Mesenchymal stem cell (in vitro differentiated cells and primary cell): ENCODE measurements around the gene TMTC4. TPM values are rescaled to one million over a fixed set of nuclear protein-coding genes. Genes with fewer than 3 reads are reported as not detected.

Experiments
- DNase-seq: peaks from one replicate; pipeline ENCODE4 v3.0.0-alpha.2; 2013
- H2AFZ ChIP-seq: one replicate; pipeline ENCODE4 v1.6.1; 2013; ENCODE audit warnings: low read depth, mild to moderate bottlenecking, control low read depth, inconsistent platforms, low read length, moderate library complexity
- H2AK5ac ChIP-seq: 2 replicates; pipeline ENCODE4 v1.6.1; 2013; ENCODE audit warnings: low read length, moderate library complexity, mild to moderate bottlenecking, inconsistent platforms; ENCODE audit not compliant: severe bottlenecking
- H2BK120ac ChIP-seq: one replicate; pipeline ENCODE4 v1.6.1; 2013; ENCODE audit warnings: low read depth, mild to moderate bottlenecking, inconsistent platforms, low read length, moderate library complexity
- H2BK12ac ChIP-seq, 2 experiments: one replicate each; pipeline ENCODE4 v1.6.1; 2013; ENCODE audit warnings: inconsistent platforms in 2 of 2, low read length in 2 of 2, mild to moderate bottlenecking in 2 of 2, moderate library complexity in 2 of 2, control low read depth in 1 of 2
- H2BK15ac ChIP-seq: one replicate; pipeline ENCODE4 v1.6.1; 2013; ENCODE audit warnings: mild to moderate bottlenecking, low read depth, inconsistent platforms; ENCODE audit not compliant: poor library complexity, severe bottlenecking
- H2BK5ac ChIP-seq: 2 replicates; pipeline ENCODE4 v1.6.1; 2013; ENCODE audit warnings: low read depth, mild to moderate bottlenecking, low read length, control low read depth, inconsistent platforms; ENCODE audit not compliant: poor library complexity, severe bottlenecking
- H3K14ac ChIP-seq, 2 experiments: one replicate each; pipeline ENCODE4 v1.6.1; 2013; ENCODE audit warnings: inconsistent platforms in 2 of 2, low read length in 2 of 2, control low read depth in 1 of 2, mild to moderate bottlenecking in 1 of 2, moderate library complexity in 1 of 2
- H3K18ac ChIP-seq, 2 experiments: one replicate each; pipeline ENCODE4 v1.6.1; 2013; ENCODE audit warnings: inconsistent platforms in 2 of 2, low read length in 2 of 2, control low read depth in 1 of 2, low read depth in 1 of 2, mild to moderate bottlenecking in 1 of 2
- H3K23ac ChIP-seq, 2 experiments: one replicate each; pipeline ENCODE4 v1.6.1; 2013; ENCODE audit warnings: inconsistent platforms in 2 of 2, low read length in 2 of 2, mild to moderate bottlenecking in 2 of 2, moderate library complexity in 2 of 2, control low read depth in 1 of 2
- H3K27ac ChIP-seq: 2 replicates; pipeline ENCODE4 v1.5.1; 2013; ENCODE audit warnings: mild to moderate bottlenecking, moderate library complexity, low read length, control low read depth, inconsistent platforms; ENCODE audit not compliant: poor library complexity, severe bottlenecking
- H3K27me3 ChIP-seq, 2 experiments: 2 replicates each; pipeline versions ENCODE4 v1.6.1 to v1.7.0; 2013; ENCODE audit warnings: low read length in 2 of 2, mild to moderate bottlenecking in 2 of 2, moderate library complexity in 2 of 2, control low read depth in 1 of 2, inconsistent platforms in 1 of 2; ENCODE audit not compliant: control insufficient read depth in 1 of 2, insufficient read depth in 1 of 2
- H3K36me3 ChIP-seq, 2 experiments: 2 replicates each; pipeline versions ENCODE4 v1.6.1 to v1.7.0; 2013; ENCODE audit warnings: low read length in 2 of 2, control low read depth in 1 of 2, inconsistent platforms in 1 of 2, low read depth in 1 of 2, mild to moderate bottlenecking in 1 of 2; ENCODE audit not compliant: insufficient read depth in 2 of 2, control insufficient read depth in 1 of 2
- H3K4ac ChIP-seq, 2 experiments: one replicate each; pipeline ENCODE4 v1.6.1; 2013; ENCODE audit warnings: inconsistent platforms in 2 of 2, low read length in 2 of 2, mild to moderate bottlenecking in 2 of 2, moderate library complexity in 2 of 2, control low read depth in 1 of 2, low read depth in 1 of 2
- H3K4me1 ChIP-seq: 2 replicates; pipeline ENCODE4 v1.6.1; 2013; ENCODE audit warnings: low read depth, low read length, control low read depth; ENCODE audit not compliant: control insufficient read depth, insufficient read depth
- H3K4me2 ChIP-seq: 2 replicates; pipeline ENCODE4 v1.6.1; 2013; ENCODE audit warnings: low read length, mild to moderate bottlenecking, inconsistent platforms; ENCODE audit not compliant: poor library complexity, severe bottlenecking
- H3K4me3 ChIP-seq, 2 experiments: 2 replicates each; pipeline versions ENCODE4 v1.5.1 to v1.7.0; 2013; ENCODE audit warnings: low read length in 2 of 2, mild to moderate bottlenecking in 2 of 2, control low read depth in 1 of 2, low read depth in 1 of 2; ENCODE audit not compliant: insufficient read depth in 1 of 2
- H3K79me1 ChIP-seq: replicated peaks from 2 replicates; pipeline ENCODE4 v1.6.1; 2013; ENCODE audit warnings: mild to moderate bottlenecking, control low read depth, low read length, inconsistent platforms; ENCODE audit not compliant: poor library complexity, severe bottlenecking
- H3K9ac ChIP-seq: 2 replicates; pipeline ENCODE4 v1.7.0; 2013; ENCODE audit warnings: mild to moderate bottlenecking, low read length, moderate library complexity
- H3K9me3 ChIP-seq: 2 replicates; pipeline ENCODE4 v1.7.0; 2013; ENCODE audit warnings: mild to moderate bottlenecking, low read length; ENCODE audit not compliant: control insufficient read depth
- H4K8ac ChIP-seq: one replicate; pipeline ENCODE4 v1.6.1; 2013; ENCODE audit warnings: inconsistent platforms, mild to moderate bottlenecking, low read length, moderate library complexity
- H4K91ac ChIP-seq: one replicate; pipeline ENCODE4 v1.6.1; 2013; ENCODE audit warnings: mild to moderate bottlenecking, low read length, inconsistent platforms
- WGBS: methylation state at CpG from one replicate; pipeline ENCODE4 v1.1.7; 2013; ENCODE audit warnings: mixed read lengths; 5-methylcytosine and 5-hydroxymethylcytosine counted together
- polyA plus RNA-seq, 2 experiments: library from polyadenylated mRNA; stranded (reverse); fragments of 200-250 nt; gene quantifications; one replicate each; pipeline ENCODE4 v1.2.3, GENCODE V29; 2013

TMTC4 gene, protein sequence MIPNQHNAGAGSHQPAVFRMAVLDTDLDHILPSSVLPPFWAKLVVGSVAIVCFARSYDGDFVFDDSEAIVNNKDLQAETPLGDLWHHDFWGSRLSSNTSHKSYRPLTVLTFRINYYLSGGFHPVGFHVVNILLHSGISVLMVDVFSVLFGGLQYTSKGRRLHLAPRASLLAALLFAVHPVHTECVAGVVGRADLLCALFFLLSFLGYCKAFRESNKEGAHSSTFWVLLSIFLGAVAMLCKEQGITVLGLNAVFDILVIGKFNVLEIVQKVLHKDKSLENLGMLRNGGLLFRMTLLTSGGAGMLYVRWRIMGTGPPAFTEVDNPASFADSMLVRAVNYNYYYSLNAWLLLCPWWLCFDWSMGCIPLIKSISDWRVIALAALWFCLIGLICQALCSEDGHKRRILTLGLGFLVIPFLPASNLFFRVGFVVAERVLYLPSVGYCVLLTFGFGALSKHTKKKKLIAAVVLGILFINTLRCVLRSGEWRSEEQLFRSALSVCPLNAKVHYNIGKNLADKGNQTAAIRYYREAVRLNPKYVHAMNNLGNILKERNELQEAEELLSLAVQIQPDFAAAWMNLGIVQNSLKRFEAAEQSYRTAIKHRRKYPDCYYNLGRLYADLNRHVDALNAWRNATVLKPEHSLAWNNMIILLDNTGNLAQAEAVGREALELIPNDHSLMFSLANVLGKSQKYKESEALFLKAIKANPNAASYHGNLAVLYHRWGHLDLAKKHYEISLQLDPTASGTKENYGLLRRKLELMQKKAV
- polyA plus RNA-seq (2013, experiment 1 of 2), result 5.4 TPM
- 5.0 TPM for polyA plus RNA-seq (2013, experiment 2 of 2)

- Histone ChIP-seq H4K8ac (peak within 1 kb of the TSS; percentile 97), H3K4me1 (peaks cover 15% of the 10 kb centered on the region), H3K36me3 (peaks cover 3 to 7% of the 10 kb centered on the region in 2 experiments), H2BK15ac (peak within 1 kb of the TSS; percentile 83), H2AFZ (peak within 1 kb of the TSS; percentile 84), H3K14ac (peak within 1 kb of the TSS; percentile 36 to 81), H3K18ac (peak within 1 kb of the TSS; percentile 83 to 91), H2BK5ac (no peak within 1 kb of the TSS), H3K4ac (peak within 1 kb of the TSS in 1 of 2 experiments; percentile 86), H2BK120ac (peak within 1 kb of the TSS; percentile 73), H3K4me2 (peak within 1 kb of the TSS; percentile 92), H3K9ac (peak within 1 kb of the TSS; percentile 93), H3K27ac (peak within 1 kb of the TSS; percentile 73), H3K4me3 (peak within 1 kb of the TSS; percentile 85 to 92), H2BK12ac (peak within 1 kb of the TSS; percentile 18 to 93), H3K23ac (no peak within 1 kb of the TSS), H2AK5ac (no peak within 1 kb of the TSS), H3K27me3 (peaks cover 0 to 6% of the 10 kb centered on the region in 2 experiments), H3K79me1 (peaks cover 23% of the 10 kb centered on the region), H3K9me3 (no peaks in the 10 kb centered on the region), H4K91ac (peak within 1 kb of the TSS; percentile 50)
- DNase-seq, result no peak
- WGBS, result 1% methylated on average over 15 of the region's 45 CpGs
These were observed at the start of gene TMTC4 for GRCh38 chr13:100674572-100674871. Gene TMTC4 (minus strand): TSS chr13:100674795. CDS start chr13:100670362, 4,433 bp downstream.

DNA sequence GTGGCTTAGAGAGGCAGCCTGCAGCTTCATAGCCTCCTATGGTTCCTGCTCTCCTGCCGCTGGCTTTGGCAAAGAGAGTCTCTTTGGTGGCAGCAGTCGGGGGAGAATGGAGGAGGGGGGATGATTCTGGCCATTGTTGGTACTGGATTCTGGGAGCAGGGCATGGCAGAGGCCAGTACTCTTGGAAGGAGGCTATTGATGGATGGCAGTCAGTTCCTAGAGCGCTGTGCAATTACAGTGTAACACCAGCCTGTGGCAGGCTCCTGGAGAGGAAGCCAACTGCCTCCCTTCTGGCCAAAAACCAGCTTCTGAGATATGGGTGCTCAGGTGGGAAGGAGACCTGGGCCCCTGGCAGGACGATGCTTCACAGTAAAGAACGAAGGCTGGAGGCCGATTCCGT is 47.9 kb upstream of the TMTC4 start:
- Histone ChIP-seq H3K4me1 (no peaks in the 10 kb centered on the region), H3K4me3 (no peak overlapping the region), H3K14ac (no peak overlapping the region), H3K4me2 (no peak overlapping the region), H3K23ac (no peak overlapping the region), H4K8ac (no peak overlapping the region), H3K27me3 (peaks cover 0 to 7% of the 10 kb centered on the region in 2 experiments), H3K9ac (no peak overlapping the region), H2AFZ (peak overlapping the region; percentile 31), H2AK5ac (no peak overlapping the region), H2BK12ac (no peak overlapping the region), H3K18ac (no peak overlapping the region), H3K79me1 (no peaks in the 10 kb centered on the region), H2BK15ac (no peak overlapping the region), H3K27ac (no peak overlapping the region), H4K91ac (no peak overlapping the region), H2BK5ac (no peak overlapping the region), H2BK120ac (no peak overlapping the region), H3K9me3 (no peaks in the 10 kb centered on the region), H3K36me3 (no peaks in the 10 kb centered on the region), H3K4ac (no peak overlapping the region)
- DNase-seq, result no peak
- WGBS, result 87% methylated on average over 7 of the region's 7 CpGs

- Histone ChIP-seq H3K27me3 (peaks cover under 1 to 9% of the 10 kb centered on the region in 2 experiments), H2BK5ac (no peak overlapping the region), H4K8ac (no peak overlapping the region), H3K79me1 (no peaks in the 10 kb centered on the region), H2AK5ac (no peak overlapping the region), H2BK12ac (no peak overlapping the region), H3K27ac (no peak overlapping the region), H3K18ac (no peak overlapping the region), H2BK120ac (no peak overlapping the region), H4K91ac (no peak overlapping the region), H3K14ac (no peak overlapping the region), H3K4me2 (no peak overlapping the region), H3K4me3 (no peak overlapping the region), H3K4ac (no peak overlapping the region), H2AFZ (no peak overlapping the region), H3K23ac (no peak overlapping the region), H2BK15ac (no peak overlapping the region), H3K9me3 (no peaks in the 10 kb centered on the region), H3K36me3 (no peaks in the 10 kb centered on the region), H3K9ac (no peak overlapping the region), H3K4me1 (no peaks in the 10 kb centered on the region)
- peak; percentile 53 for DNase-seq
- 39% methylated on average over 4 of the region's 6 CpGs for WGBS
These were observed 47.4 kb upstream of the TMTC4 start for GRCh38 chr13:100721885-100722512.

- H4K91ac ChIP-seq, result no peak overlapping the region
- H3K23ac ChIP-seq, result no peak overlapping the region
- H2BK120ac ChIP-seq, result no peak overlapping the region
- no peaks in the 10 kb centered on the region for H3K79me1 ChIP-seq
- no peak overlapping the region for H3K27ac ChIP-seq
- no peak overlapping the region for H3K9ac ChIP-seq
- H4K8ac ChIP-seq, result no peak overlapping the region
- no peaks in the 10 kb centered on the region for H3K9me3 ChIP-seq
- DNase-seq, result no peak
- no peaks in the 10 kb centered on the region for H3K36me3 ChIP-seq
- no peak overlapping the region for H2BK15ac ChIP-seq
- no peak overlapping the region for H2AK5ac ChIP-seq
- no peak overlapping the region for H2AFZ ChIP-seq
- H3K18ac ChIP-seq, result no peak overlapping the region
- H3K4ac ChIP-seq, result no peak overlapping the region
- H3K4me3 ChIP-seq, result no peak overlapping the region
- H2BK12ac ChIP-seq, result no peak overlapping the region
- H3K4me1 ChIP-seq, result no peaks in the 10 kb centered on the region
- peaks cover 7 to 18% of the 10 kb centered on the region in 2 experiments for H3K27me3 ChIP-seq
- H3K14ac ChIP-seq, result no peak overlapping the region
- H2BK5ac ChIP-seq, result no peak overlapping the region
- no peak overlapping the region for H3K4me2 ChIP-seq
- WGBS, result 90% methylated on average over 7 of the region's 7 CpGs
These were observed 41.0 kb upstream of the TMTC4 start for GRCh38 chr13:100715604-100716003.
